GM21717 (cell line): ENCODE data around the gene C16orf95.
"Not testable (repeated sequence)": the region's sequence is repeated elsewhere in the genome, so short reads cannot be mapped to it uniquely, and the experiment has no call there.

ENCODE experiments used
- ATAC-seq: cut with Tn5 transposase; IDR thresholded peaks from one replicate; pipeline ENCODE4 v1.9.1; 2021; ENCODE audit warnings: mild to moderate bottlenecking, moderate library complexity; ENCODE audit not compliant: unreplicated experiment

The C16orf95 gene

DNA sequence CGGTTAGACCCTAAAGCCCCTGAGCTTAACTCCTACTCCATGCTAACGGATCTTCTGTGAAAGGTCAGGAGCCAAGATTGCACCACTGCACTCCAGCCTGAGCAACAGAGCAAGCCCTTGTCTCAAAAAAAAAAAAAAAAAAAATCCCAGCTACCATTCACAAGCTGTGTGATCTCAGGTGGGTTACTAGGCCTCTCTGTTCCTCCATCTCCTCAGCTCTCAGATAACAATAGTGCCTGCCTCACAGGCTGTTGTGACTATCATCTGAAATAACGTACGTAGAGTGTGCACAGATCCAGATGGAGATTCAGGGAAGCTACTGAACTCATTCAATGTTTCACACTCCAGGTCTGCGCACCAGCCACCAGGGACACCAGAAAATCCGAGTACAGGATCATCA lies 57.8 kb downstream of the C16orf95 start:
- ATAC-seq: no peak

DNA sequence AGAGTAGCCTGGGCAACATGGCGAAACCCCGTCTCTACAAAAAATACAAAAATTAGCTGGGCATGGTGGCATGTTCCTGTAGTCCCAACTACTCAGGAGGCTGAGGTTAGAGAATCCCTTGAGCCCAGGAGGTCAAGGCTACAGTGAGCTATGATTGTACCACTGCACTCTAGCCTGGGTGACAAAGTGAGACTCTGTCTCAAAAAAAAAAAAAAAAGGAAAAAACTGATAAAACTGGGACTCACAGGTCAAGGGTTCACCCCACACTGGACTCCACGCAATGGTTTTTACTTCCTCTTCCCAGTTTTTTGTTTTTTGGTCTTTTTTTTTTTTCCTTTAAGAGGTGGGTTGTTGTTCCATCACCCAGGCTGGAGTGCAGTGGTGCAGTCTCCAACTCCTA lies 58.5 kb downstream of the C16orf95 start:
- not testable (repeated sequence) for ATAC-seq

DNA sequence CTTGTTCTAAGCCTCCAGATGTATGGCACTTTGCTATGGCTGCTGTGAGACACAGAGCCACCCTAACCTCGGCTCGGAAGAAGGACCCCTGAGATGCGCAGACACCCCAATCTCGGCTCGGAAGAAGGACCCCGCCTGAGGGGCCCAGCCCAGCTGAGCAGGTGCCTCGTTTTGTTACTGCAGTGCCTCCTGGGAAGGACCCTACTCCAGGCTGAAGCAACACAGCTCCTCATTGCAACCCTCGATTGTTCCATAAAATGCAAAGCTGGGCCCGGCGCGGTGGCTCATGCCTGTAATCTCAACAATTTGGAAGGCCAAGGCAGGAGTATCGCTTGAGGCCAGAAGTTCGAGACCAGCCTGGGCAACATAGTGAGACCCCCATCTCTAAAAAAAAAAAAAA lies 61.3 kb downstream of the C16orf95 start:
- ATAC-seq: no peak

DNA sequence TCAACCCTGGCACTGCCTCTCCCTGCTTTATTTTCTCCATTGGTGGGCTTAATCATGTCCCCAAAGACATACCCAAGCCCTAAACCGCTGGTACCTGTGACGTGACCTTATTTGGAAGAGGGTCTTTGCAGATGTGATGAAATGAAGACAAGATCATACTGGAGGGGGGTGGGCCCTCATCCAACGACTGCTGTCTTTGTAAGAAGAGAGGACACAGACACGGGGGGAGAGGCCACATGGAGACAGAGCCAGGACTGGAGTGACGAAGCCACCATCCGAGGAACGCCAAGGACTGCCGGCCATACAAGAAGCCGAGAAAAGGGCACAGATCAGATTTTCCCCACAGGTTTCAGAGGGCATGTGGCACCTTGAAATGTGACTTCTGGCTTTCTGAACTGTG lies 62.5 kb downstream of the C16orf95 start:
- no peak for ATAC-seq

DNA sequence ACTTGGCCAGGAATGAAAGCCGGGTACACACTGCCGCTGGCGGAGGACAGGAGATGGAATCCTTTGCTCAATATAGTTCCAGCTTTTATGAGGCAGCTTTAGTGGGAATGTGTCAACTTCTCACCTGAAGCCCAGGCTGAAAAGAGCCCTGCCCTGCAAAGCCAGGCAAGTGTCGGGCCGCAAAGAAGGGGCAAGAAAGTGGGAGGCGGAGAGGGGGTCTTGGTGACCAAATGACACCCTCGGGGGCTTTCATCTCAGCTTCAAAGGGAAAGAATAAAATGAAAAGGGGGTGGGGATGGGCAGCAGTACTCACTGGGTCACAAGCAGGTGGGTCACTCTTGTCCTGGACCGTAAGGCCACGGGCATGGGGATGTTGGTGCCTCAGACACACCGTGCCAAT lies 62.9 kb downstream of the C16orf95 start:
- no peak for ATAC-seq

DNA sequence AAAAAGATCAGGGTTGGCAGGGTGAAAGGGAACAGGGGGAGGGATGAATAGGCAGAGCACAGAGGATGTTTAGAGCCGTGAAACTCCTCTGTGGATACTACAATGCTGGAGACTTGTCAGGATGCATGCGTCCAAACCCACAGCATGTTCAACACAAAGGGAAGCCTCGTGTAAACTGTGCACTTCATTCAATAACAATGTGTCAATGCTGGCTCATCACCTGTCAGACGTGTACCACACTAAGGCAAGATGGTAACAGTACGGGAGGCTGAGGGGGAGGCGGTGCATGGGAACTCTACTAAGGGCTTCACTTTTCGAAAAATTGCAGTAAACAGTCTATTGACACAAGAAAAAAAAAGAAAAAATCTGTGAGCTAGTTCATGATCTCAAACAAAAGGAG lies 63.7 kb downstream of the C16orf95 start:
- no peak for ATAC-seq
